Measurements from ENCODE around the gene FGF9.

Gene FGF9

DNA sequence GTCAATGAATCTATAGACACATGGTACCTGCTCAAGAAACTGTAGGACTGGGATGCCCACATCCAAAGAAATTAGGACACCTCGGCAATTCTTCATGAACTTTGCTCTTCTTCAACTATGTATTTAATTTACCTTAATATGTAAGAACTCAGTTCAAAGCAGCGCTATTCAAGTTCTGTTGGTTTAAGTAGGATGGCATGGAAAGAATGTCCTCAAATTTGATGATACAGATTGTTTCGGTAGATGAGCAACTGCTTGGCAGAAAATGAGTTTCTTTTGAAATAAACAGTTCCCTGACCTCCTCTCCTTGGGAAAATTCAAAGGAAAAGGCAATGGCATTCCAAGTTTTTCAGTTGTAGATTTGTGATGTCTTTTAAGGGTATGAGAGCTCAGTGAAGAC is 36.7 kb downstream of the FGF9 start:
- TF ChIP-seq, protein P1, sequence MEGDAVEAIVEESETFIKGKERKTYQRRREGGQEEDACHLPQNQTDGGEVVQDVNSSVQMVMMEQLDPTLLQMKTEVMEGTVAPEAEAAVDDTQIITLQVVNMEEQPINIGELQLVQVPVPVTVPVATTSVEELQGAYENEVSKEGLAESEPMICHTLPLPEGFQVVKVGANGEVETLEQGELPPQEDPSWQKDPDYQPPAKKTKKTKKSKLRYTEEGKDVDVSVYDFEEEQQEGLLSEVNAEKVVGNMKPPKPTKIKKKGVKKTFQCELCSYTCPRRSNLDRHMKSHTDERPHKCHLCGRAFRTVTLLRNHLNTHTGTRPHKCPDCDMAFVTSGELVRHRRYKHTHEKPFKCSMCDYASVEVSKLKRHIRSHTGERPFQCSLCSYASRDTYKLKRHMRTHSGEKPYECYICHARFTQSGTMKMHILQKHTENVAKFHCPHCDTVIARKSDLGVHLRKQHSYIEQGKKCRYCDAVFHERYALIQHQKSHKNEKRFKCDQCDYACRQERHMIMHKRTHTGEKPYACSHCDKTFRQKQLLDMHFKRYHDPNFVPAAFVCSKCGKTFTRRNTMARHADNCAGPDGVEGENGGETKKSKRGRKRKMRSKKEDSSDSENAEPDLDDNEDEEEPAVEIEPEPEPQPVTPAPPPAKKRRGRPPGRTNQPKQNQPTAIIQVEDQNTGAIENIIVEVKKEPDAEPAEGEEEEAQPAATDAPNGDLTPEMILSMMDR (IDR thresholded peaks at IDR 0.05; ENCODE audit: insufficient read depth, low read length): no peak
- TF ChIP-seq GABPA (IDR thresholded peaks at IDR 0.05; ENCODE audit: low read depth): no peak
- TF ChIP-seq, protein P2, sequence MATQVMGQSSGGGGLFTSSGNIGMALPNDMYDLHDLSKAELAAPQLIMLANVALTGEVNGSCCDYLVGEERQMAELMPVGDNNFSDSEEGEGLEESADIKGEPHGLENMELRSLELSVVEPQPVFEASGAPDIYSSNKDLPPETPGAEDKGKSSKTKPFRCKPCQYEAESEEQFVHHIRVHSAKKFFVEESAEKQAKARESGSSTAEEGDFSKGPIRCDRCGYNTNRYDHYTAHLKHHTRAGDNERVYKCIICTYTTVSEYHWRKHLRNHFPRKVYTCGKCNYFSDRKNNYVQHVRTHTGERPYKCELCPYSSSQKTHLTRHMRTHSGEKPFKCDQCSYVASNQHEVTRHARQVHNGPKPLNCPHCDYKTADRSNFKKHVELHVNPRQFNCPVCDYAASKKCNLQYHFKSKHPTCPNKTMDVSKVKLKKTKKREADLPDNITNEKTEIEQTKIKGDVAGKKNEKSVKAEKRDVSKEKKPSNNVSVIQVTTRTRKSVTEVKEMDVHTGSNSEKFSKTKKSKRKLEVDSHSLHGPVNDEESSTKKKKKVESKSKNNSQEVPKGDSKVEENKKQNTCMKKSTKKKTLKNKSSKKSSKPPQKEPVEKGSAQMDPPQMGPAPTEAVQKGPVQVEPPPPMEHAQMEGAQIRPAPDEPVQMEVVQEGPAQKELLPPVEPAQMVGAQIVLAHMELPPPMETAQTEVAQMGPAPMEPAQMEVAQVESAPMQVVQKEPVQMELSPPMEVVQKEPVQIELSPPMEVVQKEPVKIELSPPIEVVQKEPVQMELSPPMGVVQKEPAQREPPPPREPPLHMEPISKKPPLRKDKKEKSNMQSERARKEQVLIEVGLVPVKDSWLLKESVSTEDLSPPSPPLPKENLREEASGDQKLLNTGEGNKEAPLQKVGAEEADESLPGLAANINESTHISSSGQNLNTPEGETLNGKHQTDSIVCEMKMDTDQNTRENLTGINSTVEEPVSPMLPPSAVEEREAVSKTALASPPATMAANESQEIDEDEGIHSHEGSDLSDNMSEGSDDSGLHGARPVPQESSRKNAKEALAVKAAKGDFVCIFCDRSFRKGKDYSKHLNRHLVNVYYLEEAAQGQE (IDR thresholded peaks at IDR 0.05; ENCODE audit: insufficient replicate concordance, low read depth): no peak
- TF ChIP-seq SPI1 (IDR thresholded peaks at IDR 0.05; ENCODE audit: borderline replicate concordance, low read depth): no peak
- no peak for TF ChIP-seq POLR2AphosphoS5 (IDR thresholded peaks at IDR 0.05; ENCODE audit: low read depth)
- no peak overlapping the region for H3K27ac ChIP-seq (replicated peaks)
- no peaks in the 10 kb centered on the region for H3K27me3 ChIP-seq (ENCODE audit: insufficient read depth, poor library complexity, severe bottlenecking)
- DNase-seq (ENCODE audit: low read depth in 1 of 2, low spot score in 1 of 2): no peak
- H3K4me3 ChIP-seq (replicated peaks; ENCODE audit: insufficient read depth, low read length): no peak overlapping the region

DNA sequence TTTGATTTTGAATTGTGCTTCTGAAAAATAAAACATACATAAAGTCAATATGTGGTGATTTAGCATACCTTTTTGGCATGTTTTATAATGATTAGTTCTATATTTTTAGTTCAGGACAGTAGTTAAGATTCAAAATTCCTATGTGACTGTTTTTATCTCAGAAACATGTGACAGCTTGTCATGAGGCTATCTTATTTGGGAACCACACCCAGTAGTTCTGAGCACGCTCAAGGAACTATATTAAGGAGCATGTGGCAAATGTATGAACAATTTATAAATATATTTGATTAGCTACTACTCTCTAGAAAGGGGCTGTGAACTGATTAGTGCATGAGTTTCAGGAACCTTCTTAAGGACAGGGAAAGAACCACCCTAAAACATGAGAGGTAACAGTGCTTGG is 38.8 kb downstream of the FGF9 start:
- DNase-seq (ENCODE audit: low read depth in 1 of 2, low spot score in 1 of 2): no peak
- Histone ChIP-seq H3K27me3 (ENCODE audit: insufficient read depth, poor library complexity, severe bottlenecking) (no peaks in the 10 kb centered on the region), H3K27ac (replicated peaks) (no peak overlapping the region), H3K4me3 (replicated peaks; ENCODE audit: insufficient read depth, low read length) (no peak overlapping the region)
- TF ChIP-seq, protein P2 (IDR thresholded peaks at IDR 0.05; ENCODE audit: insufficient replicate concordance, low read depth): no peak
- TF ChIP-seq, protein P1 (IDR thresholded peaks at IDR 0.05; ENCODE audit: insufficient read depth, low read length): no peak
- TF ChIP-seq POLR2AphosphoS5 (IDR thresholded peaks at IDR 0.05; ENCODE audit: low read depth) (no peak), GABPA (IDR thresholded peaks at IDR 0.05; ENCODE audit: low read depth) (no peak), SPI1 (IDR thresholded peaks at IDR 0.05; ENCODE audit: borderline replicate concordance, low read depth) (no peak)

DNA sequence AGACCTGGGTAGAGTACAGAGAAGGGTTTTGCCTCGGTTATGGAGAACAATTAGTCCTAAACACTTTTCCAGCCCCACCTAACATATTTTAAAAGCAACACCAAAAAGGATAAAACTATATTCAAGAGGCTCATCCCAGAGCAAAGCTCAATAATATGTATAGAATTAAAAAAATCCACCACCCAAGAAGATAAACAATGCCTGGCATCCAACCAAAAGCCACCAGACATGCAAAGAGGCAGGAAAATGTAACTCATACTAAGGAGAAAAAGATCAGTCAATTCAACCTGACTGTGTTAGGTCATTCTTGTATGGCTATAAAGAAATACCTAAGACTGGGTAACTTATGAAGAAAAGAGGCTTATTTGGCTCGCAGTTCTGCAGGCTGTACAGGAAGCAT is 39.3 kb downstream of the FGF9 start:
- Histone ChIP-seq H3K4me3 (replicated peaks; ENCODE audit: insufficient read depth, low read length) (no peak overlapping the region), H3K27ac (replicated peaks) (no peak overlapping the region), H3K27me3 (ENCODE audit: insufficient read depth, poor library complexity, severe bottlenecking) (peaks cover 2% of the 10 kb centered on the region)
- DNase-seq (ENCODE audit: low read depth in 1 of 2, low spot score in 1 of 2): no peak
- TF ChIP-seq GABPA (IDR thresholded peaks at IDR 0.05; ENCODE audit: low read depth) (no peak), POLR2AphosphoS5 (IDR thresholded peaks at IDR 0.05; ENCODE audit: low read depth) (no peak), SPI1 (IDR thresholded peaks at IDR 0.05; ENCODE audit: borderline replicate concordance, low read depth) (no peak)
- TF ChIP-seq, protein P2 (IDR thresholded peaks at IDR 0.05; ENCODE audit: insufficient replicate concordance, low read depth): no peak
- TF ChIP-seq, protein P1 (IDR thresholded peaks at IDR 0.05; ENCODE audit: insufficient read depth, low read length): no peak

Measured in HL-60 (cell line).